ENCODE results near the gene NDRG3. TPM values are rescaled to one million over a fixed set of nuclear protein-coding genes. Genes with fewer than 3 reads are reported as not detected.

NDRG3 gene
- total RNA-seq, 1 donor: 30.7 TPM

DNA sequence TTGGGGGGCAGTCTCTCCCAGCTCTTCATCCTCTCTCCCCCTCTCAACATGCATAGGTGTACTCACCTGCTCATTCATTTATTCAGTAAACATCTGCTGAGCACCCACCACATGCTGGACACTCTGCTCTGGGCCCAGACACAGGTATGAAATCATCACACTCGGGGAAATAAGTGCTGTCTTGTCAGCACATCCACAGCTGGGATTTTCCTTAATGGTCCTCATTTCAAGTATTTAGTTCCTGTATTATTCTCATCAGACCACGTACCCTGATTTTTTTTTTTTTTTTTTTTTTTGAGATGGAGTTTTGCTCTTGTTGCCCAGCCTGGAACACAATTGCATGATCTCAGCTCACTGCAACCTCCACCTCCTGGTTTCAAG is 121.0 kb downstream of the NDRG3 start:
- DNase-seq (ENCODE audit: low read depth): no peak
- no peak overlapping the region for H3K4me3 ChIP-seq (ENCODE audit: low read depth, low read length)
- TF ChIP-seq, protein P1, sequence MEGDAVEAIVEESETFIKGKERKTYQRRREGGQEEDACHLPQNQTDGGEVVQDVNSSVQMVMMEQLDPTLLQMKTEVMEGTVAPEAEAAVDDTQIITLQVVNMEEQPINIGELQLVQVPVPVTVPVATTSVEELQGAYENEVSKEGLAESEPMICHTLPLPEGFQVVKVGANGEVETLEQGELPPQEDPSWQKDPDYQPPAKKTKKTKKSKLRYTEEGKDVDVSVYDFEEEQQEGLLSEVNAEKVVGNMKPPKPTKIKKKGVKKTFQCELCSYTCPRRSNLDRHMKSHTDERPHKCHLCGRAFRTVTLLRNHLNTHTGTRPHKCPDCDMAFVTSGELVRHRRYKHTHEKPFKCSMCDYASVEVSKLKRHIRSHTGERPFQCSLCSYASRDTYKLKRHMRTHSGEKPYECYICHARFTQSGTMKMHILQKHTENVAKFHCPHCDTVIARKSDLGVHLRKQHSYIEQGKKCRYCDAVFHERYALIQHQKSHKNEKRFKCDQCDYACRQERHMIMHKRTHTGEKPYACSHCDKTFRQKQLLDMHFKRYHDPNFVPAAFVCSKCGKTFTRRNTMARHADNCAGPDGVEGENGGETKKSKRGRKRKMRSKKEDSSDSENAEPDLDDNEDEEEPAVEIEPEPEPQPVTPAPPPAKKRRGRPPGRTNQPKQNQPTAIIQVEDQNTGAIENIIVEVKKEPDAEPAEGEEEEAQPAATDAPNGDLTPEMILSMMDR (IDR thresholded peaks at IDR 0.05; ENCODE audit: insufficient read depth, low read depth, low read length): no peak

DNA sequence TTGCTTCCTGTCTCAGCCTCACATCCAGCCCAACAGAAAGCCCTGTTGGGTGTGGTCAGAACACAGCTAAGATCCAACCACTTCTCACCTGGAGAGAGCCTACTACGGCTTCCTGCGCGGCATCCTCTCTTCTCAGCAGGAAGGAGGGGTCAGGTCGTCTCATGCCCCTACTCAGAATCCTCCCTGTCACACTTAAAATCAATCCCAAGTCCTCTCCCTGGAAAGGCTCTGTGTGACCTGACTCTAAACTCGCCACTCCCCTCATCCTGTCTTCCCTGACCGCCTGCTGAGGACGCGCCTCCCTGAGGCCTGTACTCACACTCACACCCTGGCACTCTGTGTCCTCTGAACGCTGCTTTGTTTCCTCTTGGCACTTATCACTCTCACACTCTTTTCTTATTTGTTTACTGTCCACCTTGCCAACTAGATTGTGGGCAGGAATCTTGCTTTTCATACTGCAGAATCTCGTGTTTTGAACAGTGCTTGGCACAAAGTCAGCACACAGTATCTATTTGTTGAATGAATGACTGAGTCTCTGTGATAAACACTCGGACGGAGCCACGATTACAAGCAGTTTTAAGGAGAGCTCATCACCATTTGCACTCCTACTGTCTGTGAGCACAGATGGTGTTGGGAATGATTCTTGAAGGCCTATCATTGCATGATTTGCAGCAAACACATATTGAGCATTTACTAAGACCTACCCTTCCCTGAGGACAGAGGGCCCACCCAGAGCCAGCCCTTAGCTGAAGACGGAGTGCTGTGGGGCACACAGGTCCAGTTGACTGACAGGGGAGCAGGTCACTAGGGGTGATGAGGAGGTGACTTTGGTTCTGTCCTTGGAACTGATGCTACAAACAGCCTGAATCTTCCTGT is 121.6 kb downstream of the NDRG3 start:
- DNase-seq (ENCODE audit: low read depth): no peak
- H3K4me3 ChIP-seq (ENCODE audit: low read depth, low read length): no peak overlapping the region
- TF ChIP-seq, protein P1 (IDR thresholded peaks at IDR 0.05; ENCODE audit: insufficient read depth, low read depth, low read length): no peak

DNA sequence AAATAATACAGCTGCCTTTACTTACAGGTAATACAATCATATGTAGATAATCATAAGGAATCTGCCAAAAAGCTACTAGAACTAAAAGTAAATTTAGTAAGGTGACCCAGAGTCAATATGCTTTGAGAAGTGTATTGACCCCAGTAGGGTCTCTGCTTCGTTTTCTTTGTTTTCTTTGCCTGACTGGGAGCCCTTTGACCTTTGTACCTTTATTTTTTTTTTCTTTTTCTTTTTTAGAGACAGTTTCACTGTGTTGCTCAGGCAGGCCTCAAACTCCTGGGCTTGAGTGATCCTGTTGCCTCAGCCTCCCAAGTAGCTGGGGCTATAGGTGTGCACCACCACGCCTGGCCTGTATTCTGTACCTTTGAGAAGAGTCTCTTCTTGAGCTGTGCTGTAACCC is 122.4 kb downstream of the NDRG3 start:
- H3K4me3 ChIP-seq (ENCODE audit: low read depth, low read length): no peak overlapping the region
- TF ChIP-seq, protein P1 (IDR thresholded peaks at IDR 0.05; ENCODE audit: insufficient read depth, low read depth, low read length): no peak
- no peak for DNase-seq (ENCODE audit: low read depth)

DNA sequence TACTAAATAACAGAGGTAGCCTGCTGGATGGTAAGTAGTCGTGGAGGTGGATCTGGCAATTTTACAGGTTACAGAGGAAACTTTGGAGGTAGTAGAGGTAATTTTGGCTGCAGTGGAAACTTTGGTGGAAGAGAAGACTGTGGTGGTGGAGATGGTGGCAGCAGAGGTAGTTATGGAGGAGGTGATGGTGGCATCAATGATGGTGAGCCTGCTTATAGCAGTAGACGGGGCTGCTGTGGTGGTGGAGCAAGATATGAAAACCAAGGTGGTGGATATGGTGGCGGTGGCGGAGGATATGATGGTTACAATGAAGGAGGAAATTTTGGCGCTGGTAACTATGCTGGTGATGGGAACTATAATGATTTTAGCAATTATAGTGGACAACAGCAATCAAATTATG is 125.0 kb downstream of the NDRG3 start:
- TF ChIP-seq, protein P1 (IDR thresholded peaks at IDR 0.05; ENCODE audit: insufficient read depth, low read depth, low read length): no peak
- DNase-seq (ENCODE audit: low read depth): no peak
- H3K4me3 ChIP-seq (ENCODE audit: low read depth, low read length): no peak overlapping the region

DNA sequence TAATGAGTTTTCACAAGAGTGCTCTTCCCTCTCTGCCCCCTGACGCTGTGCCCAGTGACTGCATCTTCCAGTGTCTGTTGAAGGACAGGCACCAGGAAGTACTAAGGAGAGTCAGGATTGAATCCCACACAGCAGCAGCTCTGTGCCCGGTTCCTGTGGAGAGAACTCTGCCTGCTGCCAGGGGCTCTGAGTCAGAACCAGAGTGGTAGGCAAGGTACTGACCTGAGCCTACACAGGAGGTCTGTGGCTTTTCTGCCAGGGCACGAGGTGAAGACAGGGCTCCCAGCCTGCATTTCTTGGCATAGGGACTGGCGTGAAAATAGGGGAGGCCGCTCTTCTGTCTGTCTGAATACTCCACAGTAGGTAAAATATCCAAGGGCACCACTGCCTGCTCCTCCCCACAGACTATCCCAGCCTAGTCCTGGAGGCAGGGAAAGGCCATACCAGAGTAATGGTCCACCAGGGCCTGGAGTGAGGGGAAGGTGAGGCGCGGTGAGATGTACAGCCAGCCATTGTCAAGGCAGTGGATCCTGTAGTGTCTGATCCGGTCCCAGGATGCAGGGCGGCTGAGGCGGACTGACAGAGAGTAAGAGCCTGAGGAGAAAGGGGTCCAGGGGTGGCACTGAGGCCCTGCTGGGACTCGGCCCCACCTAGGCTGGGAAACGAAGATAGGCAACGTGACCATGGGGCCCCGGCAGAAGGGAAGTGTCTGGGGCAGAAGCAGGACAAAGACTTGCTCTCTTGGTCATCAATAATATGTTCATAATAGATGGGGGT is 130.9 kb downstream of the NDRG3 start:
- no peak for DNase-seq (ENCODE audit: low read depth)
- no peak overlapping the region for H3K4me3 ChIP-seq (ENCODE audit: low read depth, low read length)
- TF ChIP-seq, protein P1 (IDR thresholded peaks at IDR 0.05; ENCODE audit: insufficient read depth, low read depth, low read length): no peak

DNA sequence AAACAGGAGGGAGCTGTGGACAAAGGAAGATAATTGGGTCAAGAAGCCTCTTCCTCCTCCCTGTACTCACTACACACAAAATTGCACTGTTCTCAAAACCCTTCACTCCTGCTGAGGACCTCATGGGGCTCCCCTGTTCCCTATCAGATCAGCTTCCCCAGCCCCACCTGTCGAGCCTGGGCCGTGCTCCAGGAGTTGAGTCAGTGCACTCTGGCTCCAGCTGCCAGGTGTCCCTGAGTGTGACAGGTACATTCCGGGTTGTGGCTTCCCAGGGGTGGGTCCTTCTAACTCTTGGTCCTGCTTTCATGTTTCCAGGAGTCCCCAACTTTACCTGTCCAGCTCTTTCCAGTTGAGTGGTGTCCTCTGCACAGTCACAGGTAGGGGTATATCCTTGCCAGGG is 131.9 kb downstream of the NDRG3 start:
- no peak for DNase-seq (ENCODE audit: low read depth)
- TF ChIP-seq, protein P1 (IDR thresholded peaks at IDR 0.05; ENCODE audit: insufficient read depth, low read depth, low read length): no peak
- H3K4me3 ChIP-seq (ENCODE audit: low read depth, low read length): no peak overlapping the region

All from fibroblast of villous mesenchyme (primary cell).